ENCODE measurements around the gene ZBTB7C.

The ZBTB7C gene

GRCh38 chr18:48085781-48086487, 323.2 kb downstream of the ZBTB7C start:
- no peak for DNase-seq (ENCODE audit: low read depth, low spot score)
- H3K27ac ChIP-seq, result peak overlapping the region; percentile 22

GRCh38 chr18:48084858-48085257, 324.3 kb downstream of the ZBTB7C start:
- no peak for DNase-seq (ENCODE audit: low read depth, low spot score)
- no peak overlapping the region for H3K27ac ChIP-seq

GRCh38 chr18:48084041-48084757, 325.0 kb downstream of the ZBTB7C start:
- no peak for DNase-seq (ENCODE audit: low read depth, low spot score)

GRCh38 chr18:48080546-48080945, 328.6 kb downstream of the ZBTB7C start:
- H3K27ac ChIP-seq, result no peak overlapping the region
- no peak for DNase-seq (ENCODE audit: low read depth, low spot score)

More at GRCh38 chr18:48084041-48084757, 325.0 kb downstream of the ZBTB7C start:
- no peak overlapping the region for H3K27ac ChIP-seq

GRCh38 chr18:48079885-48080284, 329.3 kb downstream of the ZBTB7C start:
- DNase-seq (ENCODE audit: low read depth, low spot score), result no peak
- H3K27ac ChIP-seq, result no peak overlapping the region

GRCh38 chr18:48078448-48078847, 330.7 kb downstream of the ZBTB7C start:
- no peak for DNase-seq (ENCODE audit: low read depth, low spot score)
- no peak overlapping the region for H3K27ac ChIP-seq

GRCh38 chr18:48077291-48077690, 331.9 kb downstream of the ZBTB7C start:
- no peak overlapping the region for H3K27ac ChIP-seq
- no peak for DNase-seq (ENCODE audit: low read depth, low spot score)

GRCh38 chr18:48076461-48076860, 332.7 kb downstream of the ZBTB7C start:
- H3K27ac ChIP-seq, result no peak overlapping the region
- no peak for DNase-seq (ENCODE audit: low read depth, low spot score)

GRCh38 chr18:48075707-48076093, 333.5 kb downstream of the ZBTB7C start:
- H3K27ac ChIP-seq, result no peak overlapping the region
- no peak for DNase-seq (ENCODE audit: low read depth, low spot score)

GRCh38 chr18:48074929-48075706, 334.1 kb downstream of the ZBTB7C start:
- no peak overlapping the region for H3K27ac ChIP-seq
- DNase-seq (ENCODE audit: low read depth, low spot score), result no peak

GRCh38 chr18:48073211-48073930, 335.8 kb downstream of the ZBTB7C start:
- DNase-seq (ENCODE audit: low read depth, low spot score), result no peak

GRCh38 chr18:48072428-48073204, 336.6 kb downstream of the ZBTB7C start:
- DNase-seq (ENCODE audit: low read depth, low spot score), result no peak

More at GRCh38 chr18:48073211-48073930, 335.8 kb downstream of the ZBTB7C start:
- H3K27ac ChIP-seq, result peak overlapping the region; percentile 41

GRCh38 chr18:48068916-48069445, 340.2 kb downstream of the ZBTB7C start:
- no peak overlapping the region for H3K27ac ChIP-seq
- DNase-seq (ENCODE audit: low read depth, low spot score), result no peak

More at GRCh38 chr18:48072428-48073204, 336.6 kb downstream of the ZBTB7C start:
- H3K27ac ChIP-seq, result peak overlapping the region; percentile 41

- no peak overlapping the region for H3K27ac ChIP-seq
- no peak for DNase-seq (ENCODE audit: low read depth, low spot score)
These were observed 342.9 kb downstream of the ZBTB7C start for GRCh38 chr18:48066225-48066652.

GRCh38 chr18:48065601-48065995, 343.6 kb downstream of the ZBTB7C start:
- no peak for DNase-seq (ENCODE audit: low read depth, low spot score)
- no peak overlapping the region for H3K27ac ChIP-seq

- H3K27ac ChIP-seq, result no peak overlapping the region
- DNase-seq (ENCODE audit: low read depth, low spot score), result no peak
These were observed 344.1 kb downstream of the ZBTB7C start for GRCh38 chr18:48064978-48065600.

GRCh38 chr18:48061781-48062570, 347.2 kb downstream of the ZBTB7C start:
- DNase-seq (ENCODE audit: low read depth, low spot score), result no peak
- no peak overlapping the region for H3K27ac ChIP-seq

GRCh38 chr18:48060970-48061369, 348.2 kb downstream of the ZBTB7C start:
- DNase-seq (ENCODE audit: low read depth, low spot score), result no peak
- H3K27ac ChIP-seq, result no peak overlapping the region
